GM19467 (cell line): ENCODE data around the gene MYCL.

Source experiments
- ATAC-seq: cut with Tn5 transposase; IDR thresholded peaks from one replicate; pipeline ENCODE4 v1.9.1; 2021; ENCODE audit warnings: mild to moderate bottlenecking, moderate library complexity; ENCODE audit not compliant: unreplicated experiment

Gene MYCL, protein sequence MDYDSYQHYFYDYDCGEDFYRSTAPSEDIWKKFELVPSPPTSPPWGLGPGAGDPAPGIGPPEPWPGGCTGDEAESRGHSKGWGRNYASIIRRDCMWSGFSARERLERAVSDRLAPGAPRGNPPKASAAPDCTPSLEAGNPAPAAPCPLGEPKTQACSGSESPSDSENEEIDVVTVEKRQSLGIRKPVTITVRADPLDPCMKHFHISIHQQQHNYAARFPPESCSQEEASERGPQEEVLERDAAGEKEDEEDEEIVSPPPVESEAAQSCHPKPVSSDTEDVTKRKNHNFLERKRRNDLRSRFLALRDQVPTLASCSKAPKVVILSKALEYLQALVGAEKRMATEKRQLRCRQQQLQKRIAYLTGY

DNA sequence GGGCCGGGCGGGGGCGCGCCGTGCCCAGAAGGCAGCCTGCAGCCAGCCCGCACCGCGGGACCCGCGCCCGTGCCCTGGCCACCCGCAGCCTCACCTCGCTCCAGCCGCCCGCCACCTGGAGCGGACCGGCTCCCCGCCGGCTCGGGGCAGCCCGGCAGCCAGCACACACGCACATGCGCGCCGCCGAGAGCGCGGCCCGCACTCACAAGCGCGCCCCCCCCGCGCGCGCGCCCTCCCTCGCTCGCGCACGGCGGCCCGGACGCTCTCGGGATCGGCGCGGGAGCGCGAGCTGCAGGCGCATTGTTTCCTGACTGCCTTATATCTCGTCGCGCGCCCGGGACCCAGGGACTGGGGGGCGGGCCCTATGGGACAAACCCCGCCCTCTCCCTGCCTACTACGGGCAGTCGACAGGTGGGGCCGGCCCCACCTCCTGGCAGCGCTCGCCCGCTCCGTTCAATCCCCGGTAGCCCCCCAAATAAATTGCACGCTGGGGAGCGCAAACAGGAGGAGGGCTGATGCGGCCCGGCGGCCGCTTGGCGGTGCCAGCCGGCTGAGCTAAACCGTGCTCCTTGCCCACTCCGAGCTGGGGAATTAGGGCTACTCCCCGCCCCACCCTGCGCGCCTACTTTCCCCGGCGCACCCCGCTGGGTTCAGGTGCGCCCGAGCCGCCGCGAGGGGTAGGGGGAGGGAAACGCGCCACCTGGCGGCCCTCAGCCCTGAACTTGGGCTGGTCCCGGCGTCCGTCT lies at the start of gene MYCL:
MYCL (minus strand) TSS at position 204 of the 746 bp plus-strand sequence. CDS start 483 bp downstream, outside the sequence.
- ATAC-seq, result peak; percentile 71

GRCh38 chr1:39949891-39950290 lies 48.2 kb upstream of the MYCL start:
- ATAC-seq, result no peak

DNA sequence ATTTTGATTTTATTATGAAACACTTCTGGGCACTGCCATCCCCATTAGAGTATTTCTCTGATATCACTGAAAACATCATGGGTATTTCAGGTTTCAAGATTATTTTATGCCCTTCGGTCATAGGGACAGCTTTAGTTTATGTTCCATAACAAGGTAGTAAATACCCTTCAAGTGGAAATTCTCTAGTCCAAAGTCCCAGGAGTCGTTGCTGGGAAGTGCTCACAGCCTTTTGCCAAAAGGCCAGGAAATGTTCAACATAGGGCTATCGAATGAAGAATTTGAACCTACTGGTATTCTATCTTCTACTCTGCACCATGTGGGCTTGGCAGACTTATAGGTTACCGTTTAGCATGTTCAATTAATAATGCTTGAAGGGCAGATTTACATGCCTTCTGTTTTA lies 45.5 kb upstream of the MYCL start:
- no peak for ATAC-seq

DNA sequence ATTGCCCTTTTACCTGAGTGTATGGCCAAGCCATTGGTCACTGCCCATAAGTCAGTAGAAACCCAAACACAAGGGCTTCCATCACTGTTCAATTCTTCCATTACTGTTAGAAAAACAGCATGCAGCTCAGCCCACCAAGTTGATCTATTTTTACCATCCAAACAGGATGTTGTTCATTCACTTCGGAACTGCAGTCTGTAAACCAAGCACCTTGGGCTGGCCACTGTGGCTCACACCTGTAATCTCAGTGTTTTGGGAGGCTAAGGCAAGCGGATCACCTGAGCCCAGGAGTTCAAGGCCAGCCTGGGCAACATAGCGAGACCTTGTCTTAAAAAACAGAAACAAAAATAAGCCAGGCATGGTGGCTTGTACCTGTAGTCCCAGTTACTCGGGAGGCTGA lies 44.5 kb upstream of the MYCL start:
- ATAC-seq, result no peak

GRCh38 chr1:39944410-39945112 lies 42.8 kb upstream of the MYCL start:
- ATAC-seq, result no peak

GRCh38 chr1:39943471-39944290 lies 42.0 kb upstream of the MYCL start:
- no peak for ATAC-seq

DNA sequence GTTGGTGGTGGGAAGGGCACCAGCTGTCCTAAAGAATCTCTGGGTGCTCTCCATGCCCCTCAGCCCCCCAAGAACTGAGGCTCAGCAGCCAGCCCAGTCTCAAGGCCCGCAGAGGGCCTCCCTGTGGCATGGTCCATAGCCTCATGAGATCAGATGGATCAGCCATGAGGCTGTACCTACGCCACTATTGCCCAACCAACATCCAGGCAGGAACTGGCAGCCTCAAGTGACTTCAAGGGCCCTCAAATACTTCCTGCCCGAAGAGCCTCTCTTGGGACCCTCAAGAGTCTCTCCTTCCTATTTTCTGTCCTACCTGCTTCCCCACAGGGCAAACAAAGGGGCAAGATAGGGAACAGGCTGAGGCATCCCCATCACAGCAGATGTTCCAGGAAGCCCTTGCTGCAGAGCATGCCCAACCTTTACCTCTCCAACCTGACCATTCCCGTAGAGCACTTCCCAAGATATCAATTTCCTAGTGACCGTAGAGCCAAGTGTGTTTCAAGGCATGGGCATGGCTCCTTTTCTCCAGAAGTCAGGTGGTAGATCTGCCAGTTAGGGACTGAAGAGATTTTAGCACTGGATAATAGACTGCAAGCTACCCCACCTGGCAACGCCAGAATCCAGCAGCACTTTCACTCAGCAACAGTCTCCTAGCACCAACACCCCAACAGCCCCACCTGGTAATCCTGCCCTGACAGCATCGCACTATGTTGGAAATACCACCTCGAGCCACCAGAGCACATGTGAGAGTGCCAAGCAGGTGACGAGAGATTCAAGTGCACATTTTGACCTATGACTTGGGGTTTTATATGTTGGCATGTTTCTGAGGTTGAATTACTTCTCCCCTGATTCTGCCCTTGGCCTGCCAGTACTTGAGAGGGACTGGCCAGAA lies 39.5 kb upstream of the MYCL start:
- no peak for ATAC-seq

GRCh38 chr1:39940253-39940652 lies 38.5 kb upstream of the MYCL start:
- no peak for ATAC-seq

GRCh38 chr1:39938856-39939255 lies 37.1 kb upstream of the MYCL start:
- no peak for ATAC-seq

DNA sequence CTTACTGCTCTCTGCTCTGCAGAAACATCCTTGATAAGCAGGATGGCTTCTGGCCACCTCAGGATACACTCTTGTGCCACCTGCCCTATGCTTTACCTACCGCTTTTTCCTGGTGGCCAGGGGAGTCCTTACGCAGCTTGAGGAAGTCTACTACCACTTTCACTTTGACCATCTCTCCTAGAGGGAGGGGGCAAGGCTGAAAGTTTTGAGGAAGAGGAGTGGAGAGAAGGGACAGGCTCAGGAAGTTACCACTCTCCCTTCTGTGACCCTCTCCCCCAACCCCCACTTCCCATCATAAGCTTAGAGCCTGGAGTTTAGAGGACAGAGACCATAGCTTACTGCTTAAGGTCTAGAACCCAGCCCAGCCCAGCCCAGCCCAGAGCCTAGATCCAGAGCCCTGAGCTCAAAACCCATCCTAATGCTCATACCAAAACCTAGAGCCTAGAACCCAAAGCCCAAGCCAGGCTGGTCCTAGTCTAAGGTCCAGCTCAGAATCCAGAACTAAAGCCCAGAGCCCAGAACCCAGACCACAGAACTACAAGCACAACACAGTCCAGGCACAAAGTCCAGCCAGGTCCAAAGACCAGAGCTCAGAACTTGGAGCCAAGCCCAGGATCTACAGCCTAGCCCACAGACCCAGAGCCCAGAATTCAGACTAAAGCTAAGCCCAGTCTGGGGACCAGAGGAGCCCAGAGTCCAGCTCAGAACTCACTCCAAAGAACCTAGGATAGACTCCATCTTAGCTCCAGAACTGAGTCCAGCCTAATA lies 35.2 kb upstream of the MYCL start:
- no peak for ATAC-seq

DNA sequence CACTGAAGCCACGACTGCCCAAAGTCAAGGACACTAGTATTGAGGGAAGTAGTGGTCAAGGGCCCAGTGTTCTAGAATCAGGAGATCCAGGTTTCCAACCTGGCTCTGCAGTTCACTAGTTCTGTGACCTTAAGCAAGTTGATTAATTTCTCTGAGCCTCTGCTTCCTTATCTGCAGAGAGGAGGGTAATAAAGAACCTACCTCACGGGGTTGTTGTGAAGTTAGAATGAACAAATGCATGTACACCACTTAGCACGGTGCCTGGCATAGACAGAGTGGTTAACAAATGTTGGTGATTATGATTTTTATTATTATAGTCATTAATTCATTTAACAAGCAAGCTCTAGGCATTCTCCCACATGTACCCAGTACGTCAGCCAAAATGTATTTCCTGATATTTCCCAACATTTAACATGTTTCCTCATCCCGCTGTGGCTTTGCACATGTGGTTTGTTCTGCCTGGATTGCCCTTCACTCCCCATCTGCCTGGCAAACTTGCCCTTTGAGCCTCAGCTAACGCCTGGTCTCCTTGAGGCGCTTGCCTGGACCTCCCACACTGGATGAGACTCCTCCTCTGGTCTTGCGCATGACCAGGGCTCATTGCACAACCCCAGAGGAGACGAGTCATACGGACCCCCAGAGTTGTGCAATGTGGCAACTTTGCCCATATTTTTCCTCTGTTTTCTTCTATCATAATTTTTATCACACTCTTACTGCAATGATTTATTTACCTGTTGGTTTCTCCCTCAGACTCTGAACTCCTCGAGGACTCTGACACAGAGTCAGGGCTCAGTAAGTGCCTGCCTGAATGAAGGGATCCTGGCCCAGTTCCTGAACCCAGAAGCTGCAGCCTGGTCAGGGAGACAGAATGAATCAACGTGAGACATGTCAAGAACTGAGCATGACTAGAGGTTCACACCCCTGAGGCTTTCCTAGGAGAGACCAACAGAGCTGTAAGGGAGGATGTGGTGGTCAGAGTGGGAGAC lies 32.5 kb upstream of the MYCL start:
- ATAC-seq, result no peak

DNA sequence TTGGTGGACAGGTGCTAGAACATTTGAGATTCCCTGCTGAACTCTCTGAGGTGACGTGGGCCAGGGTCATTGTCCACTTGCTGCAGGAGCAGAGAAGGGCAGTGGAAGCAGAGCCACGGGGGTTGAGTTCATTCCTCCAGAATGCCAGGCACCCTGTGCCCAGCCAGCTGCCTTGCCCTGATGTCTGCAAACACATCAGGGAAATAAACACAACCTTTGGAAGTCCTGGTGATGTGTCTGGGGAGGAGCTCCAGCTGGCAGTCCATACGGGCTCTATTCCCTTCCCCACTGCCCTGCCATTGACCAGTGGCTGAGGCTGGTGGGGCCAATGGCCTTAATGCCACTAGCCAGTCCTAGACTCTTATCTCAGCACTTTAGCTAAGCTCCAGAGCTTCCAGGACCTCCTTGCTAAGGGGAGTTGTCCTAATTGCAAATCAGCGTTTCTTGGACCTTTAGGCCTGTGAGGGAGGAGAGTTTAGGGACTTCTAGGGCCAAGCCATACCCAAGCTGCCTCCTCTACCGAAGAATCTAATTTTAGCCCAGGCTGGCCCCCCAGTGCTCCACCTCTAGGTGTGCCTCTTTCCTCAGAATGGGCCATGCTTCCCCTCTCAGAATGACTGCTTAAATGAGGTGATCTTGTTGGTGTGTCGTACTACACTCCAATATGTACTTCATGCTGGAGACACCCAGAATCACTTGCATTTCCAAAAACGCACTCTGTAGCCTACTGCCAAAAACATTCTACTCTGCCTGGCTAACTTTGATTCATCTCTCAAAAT lies 27.3 kb upstream of the MYCL start:
- no peak for ATAC-seq

DNA sequence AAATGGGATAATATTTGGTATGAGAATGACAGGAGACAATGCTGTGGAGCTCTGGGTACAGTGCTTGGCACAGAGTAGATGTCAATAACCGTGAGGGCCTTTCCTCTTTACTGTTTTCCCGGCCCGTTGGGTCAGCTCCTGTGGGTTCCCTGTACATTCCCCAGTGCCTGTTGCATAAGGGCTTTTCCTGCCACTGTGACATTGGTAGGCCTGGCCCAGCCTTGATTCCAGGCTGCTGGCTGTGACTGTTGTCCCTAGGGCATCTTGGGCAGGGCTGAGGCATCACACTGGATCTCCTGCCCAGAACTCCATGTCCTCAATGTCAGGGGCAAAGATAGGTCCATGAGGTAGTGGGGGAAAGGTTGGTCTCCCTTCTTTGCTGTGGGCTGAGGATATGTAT lies 25.8 kb upstream of the MYCL start:
- no peak for ATAC-seq

DNA sequence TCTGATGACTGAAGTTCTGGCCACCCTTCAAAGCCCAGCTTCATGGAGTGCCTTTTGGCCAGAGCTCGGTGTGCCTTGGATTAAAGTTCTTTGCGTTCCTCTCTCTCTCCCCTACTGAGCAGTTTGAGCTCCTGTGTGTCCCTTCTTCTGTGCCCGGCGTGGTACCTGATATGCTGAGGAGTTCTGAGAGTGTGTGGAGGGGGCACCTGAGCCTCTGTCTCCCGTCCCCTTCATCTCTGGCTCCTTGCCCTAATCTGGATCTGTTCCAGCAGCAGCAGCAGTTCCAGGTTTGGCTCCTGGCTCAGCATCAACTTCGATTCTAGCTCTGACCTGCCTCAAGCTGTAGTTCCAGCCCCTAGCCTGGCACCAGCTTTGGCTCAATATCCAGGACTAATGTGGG lies 25.1 kb upstream of the MYCL start:
- no peak for ATAC-seq

DNA sequence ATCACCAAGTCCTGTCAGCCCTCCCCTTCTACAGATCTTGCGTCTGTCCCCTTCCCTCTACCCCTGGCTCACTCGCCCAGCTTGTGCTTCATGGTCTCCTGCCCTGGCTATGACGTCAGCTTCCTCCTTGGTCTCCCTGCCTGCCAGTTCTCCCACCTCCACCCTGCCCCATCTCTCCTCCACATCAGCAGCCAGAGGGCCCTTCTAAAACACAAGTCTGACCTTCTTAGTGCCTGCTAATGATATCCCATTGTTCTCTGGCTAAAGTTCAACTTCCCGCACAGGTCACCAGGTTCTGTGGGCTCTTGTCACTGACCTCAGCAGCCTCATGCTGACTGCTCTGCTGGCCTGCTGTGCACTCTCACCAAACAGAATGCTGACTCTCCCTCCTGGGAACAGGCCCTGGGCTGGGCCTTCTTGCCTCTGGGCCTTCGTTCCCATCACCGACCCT lies 24.7 kb upstream of the MYCL start:
- no peak for ATAC-seq

GRCh38 chr1:39925721-39926342 lies 24.1 kb upstream of the MYCL start:
- ATAC-seq, result no peak

DNA sequence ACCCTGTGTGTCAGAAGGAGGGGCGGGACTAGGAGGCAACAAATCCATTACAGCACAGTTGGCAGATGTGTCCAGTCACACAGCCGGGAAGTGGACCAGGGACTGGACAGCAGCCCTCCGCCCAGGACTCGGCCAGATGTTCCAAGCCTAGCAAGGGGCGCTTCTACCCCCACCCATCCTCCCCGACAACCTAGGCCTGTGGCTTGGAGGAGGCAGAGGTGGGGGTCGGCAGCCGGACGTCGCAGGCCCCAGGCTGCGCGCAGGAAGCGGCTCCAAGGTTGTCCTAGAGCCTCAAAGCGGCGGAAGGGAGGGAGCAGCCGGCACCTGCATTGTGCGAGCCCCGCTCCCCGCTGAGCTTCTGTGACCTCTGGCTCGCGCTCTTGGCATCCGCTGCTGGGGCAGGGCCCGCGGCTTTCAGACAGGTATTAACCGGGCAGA lies 20.6 kb upstream of the MYCL start:
- ATAC-seq, result no peak
